Adrenal gland (tissue), 5 donors: ENCODE results near the gene GPD1L.

Source experiments
- CTCF ChIP-seq, 6 experiments: fragments of 450-650 bp in 4 of 6; fragments of 200-600 bp in 2 of 6; sonication (generic) in 1 of 6; IDR thresholded peaks; 1 replicate in 5 of 6; 2 replicates in 1 of 6; pipeline versions ENCODE4 v1.5.1 to v1.8.0; 2016 to 2021; ENCODE audit warnings: antibody characterized with exemption in 6 of 6, mild to moderate bottlenecking in 2 of 6, moderate library complexity in 1 of 6
- POLR2A ChIP-seq, 2 donors: fragments of 450-650 bp; IDR thresholded peaks; one replicate each; pipeline ENCODE4 v1.6.1; 2017; ENCODE audit warnings: antibody characterized with exemption in 2 of 2, mild to moderate bottlenecking in 2 of 2, moderate library complexity in 1 of 2
- donor health status: DM: no; HTN: no; CAD: no.

GRCh38 chr3:32140943-32141342 is 34.5 kb downstream of the GPD1L start:
- TF ChIP-seq POLR2A (IDR thresholded peaks at IDR 0.05) (no peak), CTCF (IDR thresholded peaks at IDR 0.05) (no peak)
